ENCODE measurements around the gene MAIP1.

DNA sequence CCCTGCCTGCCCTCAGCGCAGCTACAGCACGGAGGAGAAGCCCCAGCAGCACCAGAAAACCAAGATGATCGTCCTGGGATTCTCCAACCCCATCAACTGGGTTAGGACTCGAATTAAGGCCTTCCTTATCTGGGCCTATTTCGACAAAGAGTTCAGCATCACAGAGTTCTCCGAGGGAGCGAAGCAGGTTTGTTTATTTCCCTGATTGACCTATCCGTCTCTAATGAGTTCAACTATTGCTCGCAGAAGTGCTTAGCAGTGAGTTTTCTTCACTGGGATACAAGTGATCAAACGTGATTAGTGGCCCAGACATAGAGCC lies 639 bp downstream of the MAIP1 start:
- TF ChIP-seq, protein P1, sequence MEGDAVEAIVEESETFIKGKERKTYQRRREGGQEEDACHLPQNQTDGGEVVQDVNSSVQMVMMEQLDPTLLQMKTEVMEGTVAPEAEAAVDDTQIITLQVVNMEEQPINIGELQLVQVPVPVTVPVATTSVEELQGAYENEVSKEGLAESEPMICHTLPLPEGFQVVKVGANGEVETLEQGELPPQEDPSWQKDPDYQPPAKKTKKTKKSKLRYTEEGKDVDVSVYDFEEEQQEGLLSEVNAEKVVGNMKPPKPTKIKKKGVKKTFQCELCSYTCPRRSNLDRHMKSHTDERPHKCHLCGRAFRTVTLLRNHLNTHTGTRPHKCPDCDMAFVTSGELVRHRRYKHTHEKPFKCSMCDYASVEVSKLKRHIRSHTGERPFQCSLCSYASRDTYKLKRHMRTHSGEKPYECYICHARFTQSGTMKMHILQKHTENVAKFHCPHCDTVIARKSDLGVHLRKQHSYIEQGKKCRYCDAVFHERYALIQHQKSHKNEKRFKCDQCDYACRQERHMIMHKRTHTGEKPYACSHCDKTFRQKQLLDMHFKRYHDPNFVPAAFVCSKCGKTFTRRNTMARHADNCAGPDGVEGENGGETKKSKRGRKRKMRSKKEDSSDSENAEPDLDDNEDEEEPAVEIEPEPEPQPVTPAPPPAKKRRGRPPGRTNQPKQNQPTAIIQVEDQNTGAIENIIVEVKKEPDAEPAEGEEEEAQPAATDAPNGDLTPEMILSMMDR (conservative IDR thresholded peaks at IDR 0.05; ENCODE audit: low read depth, low read length): no peak
- TF ChIP-seq POLR2A (IDR thresholded peaks at IDR 0.05; ENCODE audit: low read depth, low read length): no peak
- no peak for TF ChIP-seq MXI1 (IDR thresholded peaks at IDR 0.05; ENCODE audit: borderline replicate concordance, low read depth, low read length)
